K562 (cell line): ENCODE results near the gene GNAS-AS1. TPM values are rescaled to one million over a fixed set of nuclear protein-coding genes. Genes with fewer than 3 reads are reported as not detected.

ENCODE experiments used
- ATAC-seq: fragments of 200-7000 bp; cut with Tn5 transposase; 3 replicates; pipeline ENCODE4 v1.9.1; 2020; ENCODE audit warnings: moderate library complexity
- BruUV-seq: library from RNA; stranded (reverse); fragments of 400-500 nt; replicated peaks from 2 replicates; lab custom pipeline; 2021; lab: Mats Ljungman, UMichigan
- CTCF ChIA-PET: fragments of 300-600 bp; formaldehyde crosslinking; extraction: SDS; loops from one replicate; lab custom pipeline; 2021; ENCODE audit warnings: low intra/inter-chr PET ratio; lab: Yijun Ruan, JAX
- POLR2A ChIA-PET: fragments of 300-600, 350-650 bp; sonication (Branson Sonifier 250); formaldehyde crosslinking; extraction: SDS; loops from one replicate; lab custom pipeline; 2021; ENCODE audit warnings: antibody characterized with exemption, inconsistent platforms; lab: Yijun Ruan, JAX
- DNase-seq, 4 experiments: peaks; one replicate each; pipeline versions ENCODE4 v3.0.0 to v3.0.0-alpha.2; 2011 to 2018; ENCODE audit warnings: low spot score in 3 of 4, mixed read lengths in 3 of 4; ENCODE audit errors: extremely low read depth in 1 of 4
- FAIRE-seq: peaks from 2 replicates; lab custom pipeline; 2011; peaks lifted over from hg19 to GRCh38; lab: Jason Lieb, UNC
- H2AFZ ChIP-seq: 2 replicates; pipeline ENCODE4 v1.6.0; 2011; ENCODE audit warnings: low read depth, low read length, control low read depth, inconsistent platforms
- H3K27ac ChIP-seq: fragments of 200-600 bp; 3 replicates; pipeline ENCODE4 v1.8.0; 2011; ENCODE audit warnings: low read depth, mild to moderate bottlenecking, control low read depth, inconsistent platforms, low read length, moderate library complexity, mixed read lengths; ENCODE audit errors: extremely low read depth
- H3K27me3 ChIP-seq, 2 experiments: fragments of 300-600 bp in 1 of 2; 2 replicates in 1 of 2; 3 replicates in 1 of 2; pipeline versions ENCODE4 v1.6.0 to v1.8.0; 2011; ENCODE audit warnings: inconsistent platforms in 2 of 2, low read length in 2 of 2, mild to moderate bottlenecking in 1 of 2, mixed read lengths in 1 of 2, moderate library complexity in 1 of 2; ENCODE audit not compliant: control insufficient read depth in 2 of 2, insufficient read depth in 2 of 2
- H3K36me3 ChIP-seq: fragments of 300-600 bp; 3 replicates; pipeline ENCODE4 v1.8.0; 2011; ENCODE audit warnings: mild to moderate bottlenecking, low read length, inconsistent platforms; ENCODE audit not compliant: control insufficient read depth, insufficient read depth
- H3K4me1 ChIP-seq, 2 experiments: fragments of 200-600 bp in 1 of 2; replicated peaks in 1 of 2; 2 replicates in 1 of 2; 3 replicates in 1 of 2; pipeline versions ENCODE4 v1.5.1 to v1.8.0; 2011; ENCODE audit warnings: inconsistent platforms in 2 of 2, low read length in 2 of 2, mild to moderate bottlenecking in 1 of 2, mixed read lengths in 1 of 2, moderate library complexity in 1 of 2; ENCODE audit not compliant: control insufficient read depth in 2 of 2, insufficient read depth in 2 of 2
- H3K4me2 ChIP-seq: 2 replicates; pipeline ENCODE4 v1.6.1; 2011; ENCODE audit warnings: low read length, control low read depth, inconsistent platforms, mixed read lengths; ENCODE audit not compliant: insufficient read depth
- H3K4me3 ChIP-seq: fragments of 200-600 bp; sonication (generic), shearing (Covaris generic); 2 replicates; pipeline ENCODE4 v1.5.1; 2016; ENCODE audit warnings: control low read depth, inconsistent platforms
- H3K79me2 ChIP-seq: fragments of 200-600 bp; 3 replicates; pipeline ENCODE4 v1.8.0; 2011; ENCODE audit warnings: low read length, inconsistent platforms; ENCODE audit not compliant: control insufficient read depth, insufficient read depth
- H3K9ac ChIP-seq, 2 experiments: 2 replicates each; pipeline versions ENCODE4 v1.6.0 to v1.6.1; 2011; ENCODE audit warnings: low read depth in 2 of 2, low read length in 2 of 2, control low read depth in 1 of 2, inconsistent platforms in 1 of 2, mild to moderate bottlenecking in 1 of 2, mixed read lengths in 1 of 2; ENCODE audit not compliant: insufficient read depth in 1 of 2
- H3K9me1 ChIP-seq: one replicate; pipeline ENCODE4 v1.6.0; 2011; ENCODE audit warnings: inconsistent platforms, mild to moderate bottlenecking, low read length, moderate library complexity; ENCODE audit not compliant: control insufficient read depth, insufficient read depth
- H3K9me3 ChIP-seq: replicated peaks from 2 replicates; pipeline ENCODE4 v1.5.1; 2011; ENCODE audit warnings: low read depth, low read length, inconsistent platforms; ENCODE audit not compliant: control insufficient read depth, insufficient read depth
- H4K20me1 ChIP-seq: replicated peaks from 2 replicates; pipeline ENCODE4 v1.6.1; 2011; ENCODE audit warnings: low read length, inconsistent platforms, mixed read lengths; ENCODE audit not compliant: control insufficient read depth, insufficient read depth
- CBX2 ChIP-seq: fragments of 200-600 bp; sonication (generic); IDR thresholded peaks from one replicate; pipeline ENCODE4 v1.6.1; 2012; ENCODE audit warnings: mild to moderate bottlenecking, low read length, inconsistent platforms; ENCODE audit not compliant: insufficient read depth, poor library complexity, severe bottlenecking
- CCAR2 ChIP-seq: fragments of 200-400 bp; formaldehyde crosslinking; IDR thresholded peaks from 2 replicates; pipeline ENCODE4 v1.6.1; 2017; ENCODE audit warnings: mild to moderate bottlenecking, low read depth, low read length
- GABPB1 ChIP-seq: sonication (generic); formaldehyde crosslinking; IDR thresholded peaks from 2 replicates; pipeline ENCODE4 v1.8.0; 2022; ENCODE audit warnings: mild to moderate bottlenecking, missing genetic modification reagents
- IRF2 ChIP-seq: sonication (generic); formaldehyde crosslinking; IDR thresholded peaks from 2 replicates; pipeline ENCODE4 v1.8.1; 2022; ENCODE audit warnings: mild to moderate bottlenecking, missing genetic modification reagents
- NR1H2 ChIP-seq: sonication (generic); formaldehyde crosslinking; IDR thresholded peaks from 2 replicates; pipeline ENCODE4 v1.4.0; 2020; ENCODE audit warnings: mild to moderate bottlenecking, missing genetic modification reagents
- PPARD ChIP-seq: fragments of 250-450 bp; sonication (Bioruptor Pico); IDR thresholded peaks from 2 replicates; pipeline ENCODE4 v1.8.0; 2022; ENCODE audit warnings: inconsistent platforms, mild to moderate bottlenecking, moderate library complexity
- RBM25 ChIP-seq: fragments of 200-400 bp; formaldehyde crosslinking; IDR thresholded peaks from 2 replicates; pipeline ENCODE4 v1.6.1; 2018; ENCODE audit warnings: low read length, low read depth, moderate library complexity; ENCODE audit not compliant: severe bottlenecking
- TAF15 ChIP-seq: fragments of 200-400 bp; formaldehyde crosslinking; IDR thresholded peaks from 2 replicates; pipeline ENCODE4 v1.6.1; 2017; ENCODE audit warnings: mild to moderate bottlenecking, low read depth, low read length, moderate library complexity
- THAP7 ChIP-seq: fragments of 250-450 bp; sonication (Bioruptor Pico); IDR thresholded peaks from 2 replicates; pipeline ENCODE4 v1.5.0; 2021
- ZFX ChIP-seq: sonication (generic); formaldehyde crosslinking; IDR thresholded peaks from 2 replicates; pipeline ENCODE4 v1.8.0; 2022; ENCODE audit warnings: mild to moderate bottlenecking, missing genetic modification reagents, moderate library complexity
- ZNF174 ChIP-seq: fragments of 250-450 bp; sonication (Bioruptor Pico); IDR thresholded peaks from 2 replicates; pipeline ENCODE4 v1.4.0; 2020; ENCODE audit warnings: mild to moderate bottlenecking
- ZNF316 ChIP-seq: fragments of 450-650 bp; IDR thresholded peaks from 2 replicates; pipeline ENCODE4 v1.6.1; 2016
- WGBS: fragments of 100-300 bp; shearing (Covaris generic); methylation state at CpG from one replicate; pipeline ENCODE4 v1.1.6; 2016; ENCODE audit warnings: low coverage, mixed read lengths; ENCODE audit not compliant: insufficient coverage; ENCODE audit errors: missing lambda C conversion rate; 5-methylcytosine and 5-hydroxymethylcytosine counted together
- in situ Hi-C: fragments of 300-500 bp; cut with MboI; formaldehyde crosslinking; loops from 4 replicates; pipeline ENCODE4 v1.15.0; 2018; ENCODE audit warnings: inconsistent platforms, mixed read lengths
- intact Hi-C: fragments of 100-400 bp; cut with micrococcal nuclease; formaldehyde crosslinking; loops from 2 replicates; pipeline ENCODE4 v1.14.2; 2022
- polyA plus RNA-seq, 8 experiments: library from polyadenylated mRNA; depleted of rRNA in 4 of 8; stranded (reverse) in 5 of 8; unstranded in 3 of 8; fragments of >200 nt; fragmentation: Nextera tagmentation in 2 of 8; fragmentation: Illumina TruSeq in 1 of 8; extraction: Ambion mirVana in 2 of 8; extraction: Trizol in 1 of 8; gene quantifications; 2 replicates each; pipeline versions ENCODE4 v1.2.1 to v1.2.3, GENCODE V29; 2011 to 2014; ENCODE audit warnings: inconsistent platforms in 1 of 8, missing spikeins in 1 of 8
- total RNA-seq, 7 experiments: library from RNA; depleted of rRNA in 6 of 7; stranded (reverse); fragments of >200 nt in 6 of 7; fragmentation: Illumina TruSeq in 2 of 7; extraction: Trizol in 2 of 7; gene quantifications; 2 replicates each; pipeline versions ENCODE4 v1.2.1 to v1.2.3, GENCODE V29; 2011 to 2021; ENCODE audit warnings: low replicate concordance in 1 of 7
- TF ChIP-seq, protein P1 (sequence below): fragments of 250-450 bp; sonication (Bioruptor Pico); IDR thresholded peaks from 2 replicates; pipeline ENCODE4 v1.8.0; 2021; ENCODE audit warnings: mild to moderate bottlenecking, moderate library complexity
- TF ChIP-seq, protein P2 (sequence below): fragments of 450-650 bp; IDR thresholded peaks from one replicate; pipeline ENCODE4 v1.6.1; 2018; ENCODE audit warnings: mild to moderate bottlenecking, moderate library complexity; ENCODE audit not compliant: partially characterized antibody
- TF ChIP-seq, protein P3 (sequence below), 2 experiments: fragments of 450-650 bp in 1 of 2; sonication (generic) in 1 of 2; formaldehyde crosslinking; conservative IDR thresholded peaks; 2 replicates each; pipeline versions ENCODE4 v1.4.0 to v1.8.1; 2020 to 2022; ENCODE audit warnings: mild to moderate bottlenecking in 1 of 2, missing genetic modification reagents in 1 of 2

Gene GNAS-AS1
- total and polyA plus RNA-seq, 9 of the 15 experiments (the other 6 are each of a cell fraction or from before 2014, with no cell fraction given): 0.04 to 2.5 (median 0.25) TPM

DNA sequence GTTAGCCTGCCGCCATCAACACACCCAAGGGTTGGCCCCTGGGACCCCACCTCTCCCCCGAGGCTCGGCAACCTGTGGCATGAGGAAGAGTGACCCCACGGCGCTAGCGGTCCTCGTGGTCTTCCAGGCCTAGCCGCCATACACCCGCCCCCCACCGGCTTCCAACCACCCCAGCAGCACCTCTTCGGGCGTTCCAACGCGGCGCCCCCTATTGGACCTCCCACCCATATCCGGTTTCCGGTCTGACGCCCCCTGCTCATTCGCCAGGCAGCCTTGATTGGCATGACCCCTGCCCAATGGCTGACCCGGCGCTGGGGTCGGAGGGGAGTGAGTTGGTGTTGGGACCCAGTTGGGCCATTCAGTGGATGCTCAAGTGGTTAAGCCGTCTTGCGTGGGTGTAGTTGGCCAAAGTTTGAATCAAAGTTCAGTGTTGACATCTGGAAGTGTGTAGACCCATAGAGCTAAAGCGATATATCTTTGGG, at the start of gene GNAS-AS1 (continued):
- TF ChIP-seq, protein P1, sequence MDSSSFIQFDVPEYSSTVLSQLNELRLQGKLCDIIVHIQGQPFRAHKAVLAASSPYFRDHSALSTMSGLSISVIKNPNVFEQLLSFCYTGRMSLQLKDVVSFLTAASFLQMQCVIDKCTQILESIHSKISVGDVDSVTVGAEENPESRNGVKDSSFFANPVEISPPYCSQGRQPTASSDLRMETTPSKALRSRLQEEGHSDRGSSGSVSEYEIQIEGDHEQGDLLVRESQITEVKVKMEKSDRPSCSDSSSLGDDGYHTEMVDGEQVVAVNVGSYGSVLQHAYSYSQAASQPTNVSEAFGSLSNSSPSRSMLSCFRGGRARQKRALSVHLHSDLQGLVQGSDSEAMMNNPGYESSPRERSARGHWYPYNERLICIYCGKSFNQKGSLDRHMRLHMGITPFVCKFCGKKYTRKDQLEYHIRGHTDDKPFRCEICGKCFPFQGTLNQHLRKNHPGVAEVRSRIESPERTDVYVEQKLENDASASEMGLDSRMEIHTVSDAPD (CRISPR knock-in tag): no peak
- TF ChIP-seq GABPB1 (CRISPR knock-in tag): peak; percentile 63; the same call in 1 of the 2 replicates
- TF ChIP-seq NR1H2: no peak
- TF ChIP-seq THAP7 (CRISPR knock-in tag): no peak
- TF ChIP-seq ZNF316: peak; percentile 73
- no peak for TF ChIP-seq ZFX (CRISPR knock-in tag)
- TF ChIP-seq, all 486 proteins: peak for 24

- Histone ChIP-seq H3K79me2 (peaks cover 73% of the 10 kb centered on the region), H3K27me3 (no peaks in the 10 kb centered on the region), H3K36me3 (peaks cover 94% of the 10 kb centered on the region), H3K4me3 (no peak overlapping the region), H2AFZ (no peak overlapping the region), H3K4me2 (no peak overlapping the region), H3K27ac (no peak overlapping the region), H3K9ac (no peak overlapping the region), H3K9me3 (no peaks in the 10 kb centered on the region), H3K4me1 (peaks cover 0 to 3% of the 10 kb centered on the region in 2 experiments; a peak in 3 of 5 replicates), H3K9me1 (no peaks in the 10 kb centered on the region), H4K20me1 (no peaks in the 10 kb centered on the region; the same call in 1 of the 2 replicates)
- FAIRE-seq (no peak), ATAC-seq (no peak), DNase-seq (no peak)
- intact Hi-C loops (no loop called here), in situ Hi-C loops (no loop called here)
- 94% methylated on average over 6 of the region's 7 CpGs for WGBS
- ChIA-PET CTCF (no interaction called here), POLR2A (interaction anchor here (1.0 to 1.5 kb wide), 3 partner anchors 9 to 22 kb away, joined by 3 to 5 read pairs (median 3); no protein-coding TSS in a partner anchor)
- BruUV-seq: no TSS peak
- TF ChIP-seq ZNF174 (CRISPR knock-in tag): no peak
- TF ChIP-seq CCAR2: no peak
- no peak for TF ChIP-seq RBM25
- TF ChIP-seq TAF15: no peak
- TF ChIP-seq IRF2 (CRISPR knock-in tag): no peak
- TF ChIP-seq CBX2: no peak
- no peak for TF ChIP-seq PPARD (CRISPR knock-in tag)
- TF ChIP-seq, protein P2, sequence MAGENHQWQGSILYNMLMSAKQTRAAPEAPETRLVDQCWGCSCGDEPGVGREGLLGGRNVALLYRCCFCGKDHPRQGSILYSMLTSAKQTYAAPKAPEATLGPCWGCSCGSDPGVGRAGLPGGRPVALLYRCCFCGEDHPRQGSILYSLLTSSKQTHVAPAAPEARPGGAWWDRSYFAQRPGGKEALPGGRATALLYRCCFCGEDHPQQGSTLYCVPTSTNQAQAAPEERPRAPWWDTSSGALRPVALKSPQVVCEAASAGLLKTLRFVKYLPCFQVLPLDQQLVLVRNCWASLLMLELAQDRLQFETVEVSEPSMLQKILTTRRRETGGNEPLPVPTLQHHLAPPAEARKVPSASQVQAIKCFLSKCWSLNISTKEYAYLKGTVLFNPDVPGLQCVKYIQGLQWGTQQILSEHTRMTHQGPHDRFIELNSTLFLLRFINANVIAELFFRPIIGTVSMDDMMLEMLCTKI: no peak
- TF ChIP-seq, protein P3, sequence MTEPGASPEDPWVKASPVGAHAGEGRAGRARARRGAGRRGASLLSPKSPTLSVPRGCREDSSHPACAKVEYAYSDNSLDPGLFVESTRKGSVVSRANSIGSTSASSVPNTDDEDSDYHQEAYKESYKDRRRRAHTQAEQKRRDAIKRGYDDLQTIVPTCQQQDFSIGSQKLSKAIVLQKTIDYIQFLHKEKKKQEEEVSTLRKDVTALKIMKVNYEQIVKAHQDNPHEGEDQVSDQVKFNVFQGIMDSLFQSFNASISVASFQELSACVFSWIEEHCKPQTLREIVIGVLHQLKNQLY (CRISPR knock-in tag; conservative IDR thresholded peaks at IDR 0.05): no peak
Observed at GRCh38 chr20:58900397-58900796, 49.7 kb upstream of the GNAS-AS1 start.
